ENCODE measurements around the gene SERPINH1. TPM values are rescaled to one million over a fixed set of nuclear protein-coding genes. Genes with fewer than 3 reads are reported as not detected.

SERPINH1 gene
- total and polyA plus RNA-seq, 2 donors (not counting 1 experiment from before 2014, with no cell fraction given), result 3.0 to 5.7 TPM

DNA sequence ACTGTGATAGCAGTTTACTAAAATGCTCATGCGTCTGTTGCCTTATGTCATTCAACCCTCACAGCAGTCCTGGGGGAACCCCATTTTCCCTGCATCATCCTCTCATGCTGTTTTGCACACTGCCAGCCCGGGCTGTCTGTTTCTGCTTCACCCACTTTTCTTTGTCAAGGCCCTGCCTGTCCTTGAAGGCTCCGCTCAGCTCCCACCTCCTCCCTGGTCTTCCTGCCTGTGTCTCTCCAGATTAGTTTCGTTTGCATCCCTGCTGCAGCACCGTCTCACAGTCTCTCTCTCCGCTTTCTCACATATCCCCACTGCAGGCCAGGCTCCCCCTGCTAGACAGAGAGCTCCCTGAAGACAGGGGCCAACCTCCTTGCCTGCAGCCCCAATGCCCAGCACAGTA is 29.9 kb downstream of the SERPINH1 start:
- POLR2A ChIA-PET, result no interaction called here
- CTCF ChIA-PET, result no interaction called here

DNA sequence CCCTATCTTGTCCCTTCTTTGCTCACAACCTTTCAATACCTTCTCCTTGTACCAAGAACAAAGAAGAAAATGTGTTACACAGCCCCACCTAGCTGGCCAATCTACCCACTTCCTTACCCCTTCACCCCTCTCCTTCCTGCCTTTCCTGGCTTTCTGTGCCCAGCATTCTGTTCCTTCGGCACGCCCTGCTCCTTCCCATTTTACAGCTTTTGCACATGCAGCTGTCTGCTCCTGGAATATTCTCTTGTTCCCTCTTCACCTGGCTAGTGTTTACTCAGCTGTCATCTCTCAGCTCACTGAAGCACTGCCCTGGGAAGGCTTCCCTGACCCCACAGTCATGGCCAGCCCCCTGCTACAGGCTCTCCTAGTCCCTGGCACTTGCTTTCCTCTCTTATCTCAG is 30.7 kb downstream of the SERPINH1 start:
- intact Hi-C loops (cut with micrococcal nuclease), result no loop called here
- Histone ChIP-seq H3K27ac (ENCODE audit: low read length in 2 of 2) (no peak overlapping the region), H3K27me3 (replicated peaks in 1 of 4; ENCODE audit: control extremely low read depth in 1 of 4, control insufficient read depth in 3 of 4, insufficient read depth in 4 of 4, low read length in 3 of 4) (no peaks in the 10 kb centered on the region), H3K36me3 (replicated peaks in 1 of 2; ENCODE audit: control extremely low read depth in 1 of 2, control insufficient read depth in 1 of 2, extremely low read depth in 1 of 2, insufficient read depth in 2 of 2, low read length in 1 of 2) (no peaks in the 10 kb centered on the region), H3K4me2 (replicated peaks; ENCODE audit: low read depth, low read length, poor library complexity, severe bottlenecking) (no peak overlapping the region), H3K4me1 (ENCODE audit: control insufficient read depth in 2 of 2, insufficient read depth in 2 of 2, low read length in 2 of 2) (peaks cover 13 to 20% of the 10 kb centered on the region in 2 donors), H3K9me3 (ENCODE audit: control extremely low read depth in 1 of 3, control insufficient read depth in 2 of 3, insufficient read depth in 1 of 3, low read length in 2 of 3) (no peaks in the 10 kb centered on the region), H2AFZ (ENCODE audit: insufficient read depth, low read depth, low read length, poor library complexity, severe bottlenecking) (no peak overlapping the region), H3K79me2 (ENCODE audit: control insufficient read depth, insufficient read depth, low read length) (no peaks in the 10 kb centered on the region), H3K9ac (ENCODE audit: low read length) (no peak overlapping the region), H4K20me1 (ENCODE audit: control insufficient read depth, insufficient read depth, low read length, poor library complexity, severe bottlenecking) (no peaks in the 10 kb centered on the region), H3K4me3 (ENCODE audit: control extremely low read depth in 1 of 5, extremely low read depth in 1 of 5, insufficient read depth in 1 of 5, low read depth in 2 of 5, low read length in 4 of 5) (no peak overlapping the region)
- H3K4me1 Mint-ChIP-seq, result peaks cover 13% of the 10 kb centered on the region
- peak overlapping the region; percentile 6 for H3K27ac Mint-ChIP-seq
- TF ChIP-seq EZH2 (IDR thresholded peaks at IDR 0.05; ENCODE audit: borderline replicate concordance, insufficient read depth, low read depth, low read length, poor library complexity, severe bottlenecking), result no peak
- TF ChIP-seq, protein P1, sequence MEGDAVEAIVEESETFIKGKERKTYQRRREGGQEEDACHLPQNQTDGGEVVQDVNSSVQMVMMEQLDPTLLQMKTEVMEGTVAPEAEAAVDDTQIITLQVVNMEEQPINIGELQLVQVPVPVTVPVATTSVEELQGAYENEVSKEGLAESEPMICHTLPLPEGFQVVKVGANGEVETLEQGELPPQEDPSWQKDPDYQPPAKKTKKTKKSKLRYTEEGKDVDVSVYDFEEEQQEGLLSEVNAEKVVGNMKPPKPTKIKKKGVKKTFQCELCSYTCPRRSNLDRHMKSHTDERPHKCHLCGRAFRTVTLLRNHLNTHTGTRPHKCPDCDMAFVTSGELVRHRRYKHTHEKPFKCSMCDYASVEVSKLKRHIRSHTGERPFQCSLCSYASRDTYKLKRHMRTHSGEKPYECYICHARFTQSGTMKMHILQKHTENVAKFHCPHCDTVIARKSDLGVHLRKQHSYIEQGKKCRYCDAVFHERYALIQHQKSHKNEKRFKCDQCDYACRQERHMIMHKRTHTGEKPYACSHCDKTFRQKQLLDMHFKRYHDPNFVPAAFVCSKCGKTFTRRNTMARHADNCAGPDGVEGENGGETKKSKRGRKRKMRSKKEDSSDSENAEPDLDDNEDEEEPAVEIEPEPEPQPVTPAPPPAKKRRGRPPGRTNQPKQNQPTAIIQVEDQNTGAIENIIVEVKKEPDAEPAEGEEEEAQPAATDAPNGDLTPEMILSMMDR (IDR thresholded peaks at IDR 0.05), result no peak
- CTCF ChIA-PET, result no interaction called here
- POLR2A ChIA-PET, result no interaction called here
- WGBS (ENCODE audit: insufficient coverage), result 30% methylated on average over 2 of the region's 2 CpGs
- ATAC-seq (ENCODE audit: low read depth), result no peak
- H3K27me3 Mint-ChIP-seq, result peaks cover 7% of the 10 kb centered on the region
- H3K9me3 Mint-ChIP-seq (ENCODE audit: insufficient read depth), result no peaks in the 10 kb centered on the region
- H3K4me3 Mint-ChIP-seq, result no peak overlapping the region
- DNase-seq, result no peak

More for the DNA sequence above, 29.9 kb downstream of the SERPINH1 start:
- TF ChIP-seq, protein P1 (IDR thresholded peaks at IDR 0.05), result no peak
- TF ChIP-seq EZH2 (IDR thresholded peaks at IDR 0.05; ENCODE audit: borderline replicate concordance, insufficient read depth, low read depth, low read length, poor library complexity, severe bottlenecking), result no peak
- Mint-ChIP-seq H3K9me3 (ENCODE audit: insufficient read depth) (no peaks in the 10 kb centered on the region), H3K27me3 (peaks cover 7% of the 10 kb centered on the region), H3K4me3 (no peak overlapping the region), H3K4me1 (peaks cover 13% of the 10 kb centered on the region), H3K27ac (no peak overlapping the region)
- 93% methylated on average over 6 of the region's 6 CpGs for WGBS (ENCODE audit: insufficient coverage)
- no peaks in the 10 kb centered on the region for H4K20me1 ChIP-seq (ENCODE audit: control insufficient read depth, insufficient read depth, low read length, poor library complexity, severe bottlenecking)
- no peak overlapping the region for H2AFZ ChIP-seq (ENCODE audit: insufficient read depth, low read depth, low read length, poor library complexity, severe bottlenecking)
- no peak overlapping the region for H3K4me2 ChIP-seq (replicated peaks; ENCODE audit: low read depth, low read length, poor library complexity, severe bottlenecking)
- no peaks in the 10 kb centered on the region for H3K9me3 ChIP-seq (ENCODE audit: control extremely low read depth in 1 of 3, control insufficient read depth in 2 of 3, insufficient read depth in 1 of 3, low read length in 2 of 3)
- H3K9ac ChIP-seq (ENCODE audit: low read length), result no peak overlapping the region
- H3K79me2 ChIP-seq (ENCODE audit: control insufficient read depth, insufficient read depth, low read length), result no peaks in the 10 kb centered on the region
- ATAC-seq (ENCODE audit: low read depth) (no peak), DNase-seq (no peak)
- intact Hi-C loops (cut with micrococcal nuclease), result no loop called here
- no peaks in the 10 kb centered on the region for H3K36me3 ChIP-seq (replicated peaks in 1 of 2; ENCODE audit: control extremely low read depth in 1 of 2, control insufficient read depth in 1 of 2, extremely low read depth in 1 of 2, insufficient read depth in 2 of 2, low read length in 1 of 2)
- no peak overlapping the region for H3K27ac ChIP-seq (ENCODE audit: low read length in 2 of 2)
- H3K4me1 ChIP-seq (ENCODE audit: control insufficient read depth in 2 of 2, insufficient read depth in 2 of 2, low read length in 2 of 2), result peaks cover 13 to 20% of the 10 kb centered on the region in 2 donors
- no peaks in the 10 kb centered on the region for H3K27me3 ChIP-seq (replicated peaks in 1 of 4; ENCODE audit: control extremely low read depth in 1 of 4, control insufficient read depth in 3 of 4, insufficient read depth in 4 of 4, low read length in 3 of 4)
- H3K4me3 ChIP-seq (ENCODE audit: control extremely low read depth in 1 of 5, extremely low read depth in 1 of 5, insufficient read depth in 1 of 5, low read depth in 2 of 5, low read length in 4 of 5), result no peak overlapping the region
